Body of pancreas (tissue), 4 donors: ENCODE measurements around the gene FRMD4B.

ENCODE experiments used
- CTCF ChIP-seq, 7 experiments: fragments of 450-650 bp in 4 of 7; fragments of 200-600 bp in 3 of 7; sonication (generic) in 3 of 7; IDR thresholded peaks; one replicate each; pipeline ENCODE4 v1.5.1; 2016 to 2019; ENCODE audit warnings: antibody characterized with exemption in 7 of 7
- POLR2A ChIP-seq, 3 donors: fragments of 450-650 bp; IDR thresholded peaks; one replicate each; pipeline ENCODE4 v1.6.1; 2016; ENCODE audit warnings: antibody characterized with exemption in 3 of 3, mild to moderate bottlenecking in 2 of 3

DNA sequence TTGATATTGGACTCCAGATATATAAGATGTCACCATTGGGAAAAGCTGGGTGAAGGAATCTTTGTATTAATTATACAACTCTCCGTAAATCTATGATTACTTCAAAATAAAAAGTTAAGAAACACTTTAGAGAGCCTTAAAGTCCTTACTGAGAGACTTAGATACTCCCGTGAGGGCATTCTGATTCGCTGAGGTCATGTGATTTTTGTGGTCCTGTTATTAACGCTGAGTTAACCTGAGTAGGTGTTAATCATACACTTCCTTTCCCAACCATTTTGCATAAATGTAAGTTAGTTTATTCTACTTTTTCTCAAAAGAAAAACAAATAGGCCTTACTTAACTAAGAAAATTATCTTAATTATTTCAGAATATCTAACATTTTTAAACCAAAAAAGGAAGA is 196.4 kb downstream of the FRMD4B start:
- no peak for TF ChIP-seq CTCF (IDR thresholded peaks at IDR 0.05)
- no peak for TF ChIP-seq POLR2A (IDR thresholded peaks at IDR 0.05)
